ENCODE data around the gene USP36. TPM values are rescaled to one million over a fixed set of nuclear protein-coding genes. Genes with fewer than 3 reads are reported as not detected.
"Not testable (repeated sequence)": the region's sequence is repeated elsewhere in the genome, so short reads cannot be mapped to it uniquely, and the experiment has no call there.

USP36 gene
- 128 TPM in 2 replicates for total RNA-seq

GRCh38 chr17:78840780-78841611 lies at the start of gene USP36:
Gene USP36, minus strand, starts transcription at chr17:78840814. Its CDS starts 4,451 bp downstream, at chr17:78836363.
- peak; percentile 100 for DNase-seq

GRCh38 chr17:78890096-78890495 lies 49.5 kb upstream of the USP36 start:
- peak overlapping the region; percentile 65 for H3K27ac Mint-ChIP-seq
- peaks cover 28% of the 10 kb centered on the region for H3K4me1 Mint-ChIP-seq
- peak overlapping the region; percentile 16 for H3K4me3 Mint-ChIP-seq
- H3K27me3 Mint-ChIP-seq; DNase-seq; H3K9me3 Mint-ChIP-seq; H3K36me3 Mint-ChIP-seq (ENCODE audit: low read depth); intact Hi-C loops (cut with micrococcal nuclease): not testable (repeated sequence)

More at GRCh38 chr17:78840780-78841611, at the start of gene USP36:
- Mint-ChIP-seq H3K4me3 (peak within 1 kb of the TSS; percentile 87), H3K27ac (peak within 1 kb of the TSS; percentile 94), H3K9me3 (no peaks in the 10 kb centered on the region), H3K36me3 (ENCODE audit: low read depth) (peaks cover 25% of the 10 kb centered on the region), H3K4me1 (peaks cover 31% of the 10 kb centered on the region), H3K27me3 (no peaks in the 10 kb centered on the region)
- intact Hi-C loops (cut with micrococcal nuclease), result loop anchor here (1.0 to 2.0 kb wide), 3 partner anchors 24 to 92 kb away; no protein-coding TSS in a partner anchor

- Mint-ChIP-seq H3K27me3 (peaks cover 6% of the 10 kb centered on the region), H3K36me3 (ENCODE audit: low read depth) (no peaks in the 10 kb centered on the region), H3K4me3 (peak overlapping the region; percentile 10), H3K27ac (peak overlapping the region; percentile 65), H3K4me1 (peaks cover 28% of the 10 kb centered on the region), H3K9me3 (no peaks in the 10 kb centered on the region)
- DNase-seq, result peak; percentile 75
- intact Hi-C loops (cut with micrococcal nuclease), result no loop called here
These were observed 48.9 kb upstream of the USP36 start for GRCh38 chr17:78889531-78889930.

- Mint-ChIP-seq H3K36me3 (ENCODE audit: low read depth) (no peaks in the 10 kb centered on the region), H3K9me3 (no peaks in the 10 kb centered on the region), H3K27me3 (peaks cover 6% of the 10 kb centered on the region), H3K4me1 (peaks cover 28% of the 10 kb centered on the region), H3K27ac (no peak overlapping the region), H3K4me3 (peak overlapping the region; percentile 9)
- intact Hi-C loops (cut with micrococcal nuclease), result no loop called here
- no peak for DNase-seq
These were observed 48.4 kb upstream of the USP36 start for GRCh38 chr17:78888941-78889518.

GRCh38 chr17:78886954-78887353 lies 46.3 kb upstream of the USP36 start:
- no peak for DNase-seq
- intact Hi-C loops (cut with micrococcal nuclease), result no loop called here
- H3K9me3 Mint-ChIP-seq, result no peaks in the 10 kb centered on the region
- peaks cover 27% of the 10 kb centered on the region for H3K4me1 Mint-ChIP-seq
- H3K36me3 Mint-ChIP-seq (ENCODE audit: low read depth), result no peaks in the 10 kb centered on the region
- H3K4me3 Mint-ChIP-seq, result no peak overlapping the region
- no peak overlapping the region for H3K27ac Mint-ChIP-seq
- H3K27me3 Mint-ChIP-seq, result peaks cover 8% of the 10 kb centered on the region

- Mint-ChIP-seq H3K27me3 (peaks cover 8% of the 10 kb centered on the region), H3K4me3 (no peak overlapping the region), H3K4me1 (peaks cover 20% of the 10 kb centered on the region), H3K27ac (no peak overlapping the region), H3K9me3 (no peaks in the 10 kb centered on the region), H3K36me3 (ENCODE audit: low read depth) (no peaks in the 10 kb centered on the region)
- DNase-seq, result no peak
- intact Hi-C loops (cut with micrococcal nuclease), result no loop called here
These were observed 45.3 kb upstream of the USP36 start for GRCh38 chr17:78885956-78886355.

GRCh38 chr17:78884876-78885667 lies 44.5 kb upstream of the USP36 start:
- Mint-ChIP-seq H3K9me3 (no peaks in the 10 kb centered on the region), H3K36me3 (ENCODE audit: low read depth) (no peaks in the 10 kb centered on the region), H3K27me3 (peaks cover 10% of the 10 kb centered on the region), H3K4me3 (no peak overlapping the region), H3K4me1 (peaks cover 20% of the 10 kb centered on the region), H3K27ac (no peak overlapping the region)
- DNase-seq, result no peak
- intact Hi-C loops (cut with micrococcal nuclease), result no loop called here

GRCh38 chr17:78884148-78884825 lies 43.7 kb upstream of the USP36 start:
- intact Hi-C loops (cut with micrococcal nuclease), result no loop called here
- H3K4me3 Mint-ChIP-seq, result no peak overlapping the region
- H3K36me3 Mint-ChIP-seq (ENCODE audit: low read depth), result no peaks in the 10 kb centered on the region
- H3K4me1 Mint-ChIP-seq, result peaks cover 18% of the 10 kb centered on the region
- peaks cover 10% of the 10 kb centered on the region for H3K27me3 Mint-ChIP-seq
- H3K9me3 Mint-ChIP-seq, result no peaks in the 10 kb centered on the region
- no peak for DNase-seq
- H3K27ac Mint-ChIP-seq, result no peak overlapping the region

- H3K27me3 Mint-ChIP-seq, result peaks cover 8% of the 10 kb centered on the region
- DNase-seq, result no peak
- no peaks in the 10 kb centered on the region for H3K36me3 Mint-ChIP-seq (ENCODE audit: low read depth)
- intact Hi-C loops (cut with micrococcal nuclease), result no loop called here
- H3K27ac Mint-ChIP-seq, result no peak overlapping the region
- H3K4me3 Mint-ChIP-seq, result no peak overlapping the region
- H3K9me3 Mint-ChIP-seq, result no peaks in the 10 kb centered on the region
- H3K4me1 Mint-ChIP-seq, result peaks cover 19% of the 10 kb centered on the region
These were observed 43.0 kb upstream of the USP36 start for GRCh38 chr17:78883533-78884131.

GRCh38 chr17:78883089-78883532 lies 42.5 kb upstream of the USP36 start:
- Mint-ChIP-seq H3K4me3 (no peak overlapping the region), H3K36me3 (ENCODE audit: low read depth) (no peaks in the 10 kb centered on the region), H3K4me1 (peaks cover 19% of the 10 kb centered on the region), H3K9me3 (no peaks in the 10 kb centered on the region), H3K27ac (peak overlapping the region; percentile 45), H3K27me3 (peaks cover 7% of the 10 kb centered on the region)
- DNase-seq, result no peak
- intact Hi-C loops (cut with micrococcal nuclease), result no loop called here

- Mint-ChIP-seq H3K9me3 (no peaks in the 10 kb centered on the region), H3K27me3 (peaks cover 4% of the 10 kb centered on the region), H3K4me1 (peaks cover 19% of the 10 kb centered on the region), H3K27ac (no peak overlapping the region), H3K4me3 (no peak overlapping the region), H3K36me3 (ENCODE audit: low read depth) (no peaks in the 10 kb centered on the region)
- intact Hi-C loops (cut with micrococcal nuclease), result no loop called here
- no peak for DNase-seq
These were observed 42.0 kb upstream of the USP36 start for GRCh38 chr17:78882540-78883088.

- H3K4me3 Mint-ChIP-seq, result peak overlapping the region; percentile 40
- H3K4me1 Mint-ChIP-seq, result peaks cover 19% of the 10 kb centered on the region
- H3K36me3 Mint-ChIP-seq (ENCODE audit: low read depth), result no peaks in the 10 kb centered on the region
- H3K27ac Mint-ChIP-seq, result peak overlapping the region; percentile 56
- peaks cover 11% of the 10 kb centered on the region for H3K27me3 Mint-ChIP-seq
- DNase-seq, result peak; percentile 71
- H3K9me3 Mint-ChIP-seq, result no peaks in the 10 kb centered on the region
- intact Hi-C loops (cut with micrococcal nuclease), result no loop called here
These were observed 39.1 kb upstream of the USP36 start for GRCh38 chr17:78879635-78880186.
